Right cardiac atrium (tissue), 5 donors: Measurements from ENCODE around the gene PADI3. TPM values are rescaled to one million over a fixed set of nuclear protein-coding genes. Genes with fewer than 3 reads are reported as not detected.
"Not testable (repeated sequence)": the region's sequence is repeated elsewhere in the genome, so short reads cannot be mapped to it uniquely, and the experiment has no call there.

ENCODE experiments used
- ATAC-seq, 2 donors: fragments of 200-7000 bp; cut with Tn5 transposase; one replicate each; pipeline versions ENCODE4 v1.8.0 to v1.9.1; 2020; ENCODE audit warnings: moderate library complexity in 2 of 2, mild to moderate bottlenecking in 1 of 2
- DNase-seq, 3 donors: peaks; one replicate each; pipeline ENCODE4 v3.0.0-alpha.2; 2020
- H3K27ac ChIP-seq: one replicate; pipeline ENCODE4 v1.5.1; 2013; ENCODE audit warnings: mild to moderate bottlenecking, low read length, control low read depth, moderate library complexity
- H3K27me3 ChIP-seq: one replicate; pipeline ENCODE4 v1.6.1; 2013; ENCODE audit not compliant: control insufficient read depth, insufficient read depth
- H3K4me1 ChIP-seq: one replicate; pipeline ENCODE4 v1.6.1; 2013; ENCODE audit warnings: low read length; ENCODE audit not compliant: control insufficient read depth, insufficient read depth
- H3K4me3 ChIP-seq: one replicate; pipeline ENCODE4 v1.5.1; 2013; ENCODE audit warnings: low read length, control low read depth
- H3K9me3 ChIP-seq: one replicate; pipeline ENCODE4 v1.6.1; 2013; ENCODE audit warnings: low read length; ENCODE audit not compliant: control insufficient read depth
- WGBS: extraction: QIAGEN DNeasy Blood & Tissue Kit; methylation state at CpG from one replicate; pipeline ENCODE4 v1.1.7; 2013; 5-methylcytosine and 5-hydroxymethylcytosine counted together
- intact Hi-C, 4 donors: fragments of 100-400 bp; cut with DNase I; formaldehyde crosslinking; loops; one replicate each; pipeline versions ENCODE4 v1.11.0 to v1.14.0; 2022 to 2023
- polyA plus RNA-seq: library from polyadenylated mRNA; stranded (reverse); fragments of 200-250 nt; gene quantifications from one replicate; pipeline ENCODE4 v1.2.3, GENCODE V29; 2013
- total RNA-seq, 4 donors: library from RNA; stranded (reverse); fragmentation: NEBNext Ultra II Directional; extraction: Animal tissue kit (Norgen Biotek cat#: 25700); gene quantifications; one replicate each; pipeline ENCODE4 v1.2.1, GENCODE V29; 2021
- donor health status: healthy with polysubstance abuse.
- donor health status: DM: no; HTN: yes; CAD: no.
- donor health status: DM: no; HTN: no; CAD: no.
- donor health status: DM: no; HTN: yes; CAD: no; lungs with severe emphysema.
- donor health status: DM: yes; HTN: yes; CAD: no.

The PADI3 gene
- total and polyA plus RNA-seq, 5 donors, result not detected

GRCh38 chr1:17232759-17233661 lies 15.9 kb upstream of the PADI3 start:
- Histone ChIP-seq H3K4me3 (no peak overlapping the region), H3K27me3 (no peaks in the 10 kb centered on the region), H3K4me1 (no peaks in the 10 kb centered on the region), H3K9me3 (no peaks in the 10 kb centered on the region), H3K27ac (no peak overlapping the region)
- ATAC-seq (no peak), DNase-seq (no peak)
- intact Hi-C loops, result no loop called here
- 68% methylated on average over 22 of the region's 22 CpGs for WGBS

DNA sequence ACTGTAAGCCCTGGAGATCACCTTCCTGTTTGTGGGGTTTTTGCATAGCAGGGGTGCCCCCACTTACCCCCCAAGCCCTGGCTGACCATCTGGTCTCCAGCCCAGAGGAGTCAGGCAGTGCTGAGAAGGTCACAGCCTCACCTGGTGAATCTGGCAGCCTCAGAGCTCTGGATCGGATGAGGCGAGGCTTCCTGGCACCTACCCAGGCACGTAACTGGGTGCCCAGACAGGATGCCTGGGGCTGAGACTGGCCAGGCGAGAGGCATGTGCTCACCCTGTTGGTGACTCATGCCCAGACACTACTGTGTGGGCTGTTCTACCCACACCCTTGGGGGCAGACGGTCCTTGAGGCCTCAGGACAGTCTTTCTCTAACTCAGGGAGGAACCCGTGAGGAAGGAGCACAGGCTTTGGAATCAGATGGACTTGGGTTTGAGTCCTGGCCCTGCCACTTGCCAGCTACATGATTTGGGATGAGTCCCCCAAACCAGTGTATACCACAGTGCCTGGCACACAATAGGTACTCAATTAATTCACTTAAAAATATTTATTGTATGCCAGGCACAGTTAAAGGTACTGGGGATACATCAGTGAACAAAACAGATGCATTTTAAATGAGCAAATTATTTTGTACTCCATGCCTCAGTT lies 15.1 kb upstream of the PADI3 start:
- H3K27ac ChIP-seq, result no peak overlapping the region
- no peaks in the 10 kb centered on the region for H3K27me3 ChIP-seq
- ATAC-seq (peak; percentile 40 to 47), DNase-seq (peak in 1 of 3 donors; percentile 55)
- no peaks in the 10 kb centered on the region for H3K9me3 ChIP-seq
- no peaks in the 10 kb centered on the region for H3K4me1 ChIP-seq
- intact Hi-C loops, result no loop called here
- WGBS, result 19% methylated on average over 6 of the region's 6 CpGs
- no peak overlapping the region for H3K4me3 ChIP-seq

- DNase-seq, result no peak
- no peak for ATAC-seq
- WGBS, result 92% methylated on average over 1 of the region's 1 CpG
- no peak overlapping the region for H3K4me3 ChIP-seq
- no peaks in the 10 kb centered on the region for H3K9me3 ChIP-seq
- no peaks in the 10 kb centered on the region for H3K4me1 ChIP-seq
- no peak overlapping the region for H3K27ac ChIP-seq
- H3K27me3 ChIP-seq, result no peaks in the 10 kb centered on the region
- intact Hi-C loops, result no loop called here
These were observed 14.5 kb upstream of the PADI3 start for GRCh38 chr1:17234405-17234804.

- Histone ChIP-seq H3K9me3 (no peaks in the 10 kb centered on the region), H3K27me3 (no peaks in the 10 kb centered on the region), H3K4me1 (no peaks in the 10 kb centered on the region), H3K27ac (no peak overlapping the region), H3K4me3 (no peak overlapping the region)
- ATAC-seq (no peak), DNase-seq (no peak)
- intact Hi-C loops, result loop anchor here in 3 of 4 donors (5.0 kb wide), 2 partner anchors 108 to 173 kb away; no protein-coding TSS in a partner anchor
- WGBS, result 84% methylated on average over 9 of the region's 9 CpGs
These were observed 13.6 kb upstream of the PADI3 start for GRCh38 chr1:17235135-17235885.

DNA sequence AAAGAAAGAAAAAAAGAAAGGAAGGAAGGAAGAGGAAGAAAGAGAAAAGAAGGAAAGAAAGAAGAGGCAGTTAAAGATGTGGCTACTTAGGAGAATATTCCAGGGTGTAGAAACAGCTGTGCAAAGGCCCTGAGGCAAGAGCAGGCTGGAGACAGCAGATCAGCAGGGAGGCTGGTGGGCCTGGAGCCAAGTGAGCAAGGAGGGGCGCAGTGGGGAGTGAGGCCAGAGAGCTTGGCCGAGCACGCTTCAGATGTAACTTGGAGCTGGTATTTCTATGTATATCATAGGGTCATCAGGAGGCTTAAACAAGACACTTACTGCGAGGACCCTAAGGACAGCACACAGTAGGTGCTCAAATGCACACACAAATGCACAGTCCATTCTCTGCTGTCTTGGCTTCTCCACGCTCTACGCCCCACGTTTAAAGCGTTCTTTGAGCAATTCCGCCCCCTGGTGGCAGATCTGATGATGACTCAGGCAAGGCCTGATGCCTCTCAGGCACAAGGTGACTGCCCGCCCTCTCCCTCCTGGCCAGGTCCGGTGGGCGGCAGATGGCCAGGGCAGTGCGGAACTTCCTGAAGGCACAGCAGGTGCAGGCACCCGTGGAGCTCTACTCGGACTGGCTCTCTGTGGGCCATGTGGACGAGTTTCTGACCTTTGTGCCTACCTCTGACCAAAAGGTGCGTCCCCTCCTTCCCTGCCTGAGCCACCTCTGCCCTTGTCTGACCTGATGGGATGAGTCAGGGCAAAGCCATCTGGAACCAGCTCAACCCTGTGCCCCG lies 11.9 kb upstream of the PADI3 start:
- no peak overlapping the region for H3K27ac ChIP-seq
- intact Hi-C loops, result loop anchor here (2.0 to 5.0 kb wide), 4 partner anchors 110 to 175 kb away; no protein-coding TSS in a partner anchor
- no peaks in the 10 kb centered on the region for H3K4me1 ChIP-seq
- peak; percentile 82 to 94 (median 90) for DNase-seq
- no peaks in the 10 kb centered on the region for H3K9me3 ChIP-seq
- H3K4me3 ChIP-seq, result no peak overlapping the region
- no peaks in the 10 kb centered on the region for H3K27me3 ChIP-seq
- WGBS, result 20% methylated on average over 18 of the region's 18 CpGs
- ATAC-seq, result peak; percentile 67 to 85

- no peaks in the 10 kb centered on the region for H3K9me3 ChIP-seq
- H3K4me1 ChIP-seq, result no peaks in the 10 kb centered on the region
- H3K27ac ChIP-seq, result no peak overlapping the region
- H3K4me3 ChIP-seq, result no peak overlapping the region
- WGBS, result 76% methylated on average over 4 of the region's 4 CpGs
- no peaks in the 10 kb centered on the region for H3K27me3 ChIP-seq
- ATAC-seq, result no peak
- intact Hi-C loops, result loop anchor here (2.0 to 5.0 kb wide), 4 partner anchors 110 to 175 kb away; no protein-coding TSS in a partner anchor
- DNase-seq, result no peak
These were observed 11.4 kb upstream of the PADI3 start for GRCh38 chr1:17237561-17237903.

DNA sequence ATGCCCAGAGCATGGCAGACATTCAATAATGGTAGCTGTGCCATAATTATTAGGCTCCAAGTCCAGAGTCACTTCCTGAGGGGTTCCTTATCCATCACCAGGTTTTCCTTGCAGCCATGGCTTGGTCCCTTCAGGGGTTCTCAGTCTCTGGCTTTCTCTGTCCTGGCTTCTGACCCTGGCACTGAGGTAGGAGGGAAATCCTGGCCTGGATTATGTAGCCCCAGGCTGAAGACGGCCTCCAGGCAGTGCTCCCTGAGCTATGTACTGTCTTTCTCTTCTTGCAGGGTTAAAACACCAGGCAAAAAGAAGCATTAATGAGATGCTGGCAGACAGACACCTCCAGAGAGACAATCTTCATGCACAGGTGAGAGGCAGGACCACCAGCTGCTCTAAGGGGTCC lies 9.5 kb upstream of the PADI3 start:
- Histone ChIP-seq H3K4me1 (no peaks in the 10 kb centered on the region), H3K9me3 (no peaks in the 10 kb centered on the region), H3K27me3 (no peaks in the 10 kb centered on the region), H3K4me3 (no peak overlapping the region), H3K27ac (no peak overlapping the region)
- 24% methylated on average over 1 of the region's 1 CpG for whole genome bisulfite sequencing
- intact Hi-C loops, result loop anchor here in 3 of 4 donors (5.0 kb wide), 2 partner anchors 112 to 177 kb away; no protein-coding TSS in a partner anchor
- peak in 1 of 3 donors; percentile 17 for DNase-seq
- ATAC-seq, result peak; percentile 28 to 51

DNA sequence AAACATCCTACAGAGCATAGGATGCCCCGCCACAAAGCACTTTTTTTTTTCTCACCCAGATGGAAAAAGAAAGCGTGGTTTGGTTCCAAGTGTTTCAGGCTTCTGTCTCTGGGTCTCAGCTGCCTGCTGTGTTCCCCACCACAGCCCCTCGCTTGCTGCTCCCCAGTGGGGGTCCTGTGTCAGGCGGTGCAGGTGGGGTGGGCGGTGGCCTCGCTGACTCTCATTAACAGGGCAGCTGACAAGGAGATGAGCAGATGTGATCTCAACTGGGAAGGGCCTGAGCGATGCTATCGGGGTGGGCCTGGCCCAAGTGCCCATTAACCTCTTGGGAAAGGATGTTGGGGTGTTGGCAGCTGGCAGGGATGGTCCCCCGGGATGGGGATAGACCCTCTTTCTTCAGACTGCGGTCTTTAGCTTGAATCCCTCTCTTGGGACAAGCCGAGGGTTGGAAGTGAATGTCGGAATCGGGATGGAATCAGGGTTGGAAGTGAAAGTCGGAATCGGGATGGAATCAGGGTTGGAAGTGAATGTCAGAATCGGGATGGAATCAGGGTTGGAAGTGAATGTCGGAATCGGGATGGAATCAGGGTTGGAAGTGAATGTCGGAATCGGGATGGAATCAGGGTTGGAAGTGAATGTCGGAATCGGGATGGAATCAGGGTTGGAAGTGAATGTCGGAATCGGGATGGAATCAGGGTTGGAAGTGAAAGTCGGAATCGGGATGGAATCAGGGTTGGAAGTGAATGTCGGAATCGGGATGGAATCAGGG lies 7.7 kb upstream of the PADI3 start:
- H3K4me3 ChIP-seq, ATAC-seq, H3K9me3 ChIP-seq, H3K4me1 ChIP-seq, intact Hi-C loops, H3K27me3 ChIP-seq, H3K27ac ChIP-seq, DNase-seq: not testable (repeated sequence)
- 55% methylated on average over 25 of the region's 28 CpGs for WGBS

GRCh38 chr1:17241780-17242074 lies 7.2 kb upstream of the PADI3 start:
- intact Hi-C loops, H3K9me3 ChIP-seq, H3K27me3 ChIP-seq, H3K27ac ChIP-seq, H3K4me3 ChIP-seq, H3K4me1 ChIP-seq, DNase-seq, ATAC-seq: not testable (repeated sequence)
- 86% methylated on average over 9 of the region's 11 CpGs for WGBS

GRCh38 chr1:17243274-17243673 lies 5.6 kb upstream of the PADI3 start:
- Histone ChIP-seq H3K4me1 (no peaks in the 10 kb centered on the region), H3K27ac (no peak overlapping the region), H3K9me3 (no peaks in the 10 kb centered on the region), H3K4me3 (no peak overlapping the region), H3K27me3 (no peaks in the 10 kb centered on the region)
- ATAC-seq (no peak), DNase-seq (no peak)
- intact Hi-C loops, result no loop called here
- WGBS, result 73% methylated on average over 1 of the region's 1 CpG
